Measurements from ENCODE around the gene NAALADL1.

The NAALADL1 gene, protein sequence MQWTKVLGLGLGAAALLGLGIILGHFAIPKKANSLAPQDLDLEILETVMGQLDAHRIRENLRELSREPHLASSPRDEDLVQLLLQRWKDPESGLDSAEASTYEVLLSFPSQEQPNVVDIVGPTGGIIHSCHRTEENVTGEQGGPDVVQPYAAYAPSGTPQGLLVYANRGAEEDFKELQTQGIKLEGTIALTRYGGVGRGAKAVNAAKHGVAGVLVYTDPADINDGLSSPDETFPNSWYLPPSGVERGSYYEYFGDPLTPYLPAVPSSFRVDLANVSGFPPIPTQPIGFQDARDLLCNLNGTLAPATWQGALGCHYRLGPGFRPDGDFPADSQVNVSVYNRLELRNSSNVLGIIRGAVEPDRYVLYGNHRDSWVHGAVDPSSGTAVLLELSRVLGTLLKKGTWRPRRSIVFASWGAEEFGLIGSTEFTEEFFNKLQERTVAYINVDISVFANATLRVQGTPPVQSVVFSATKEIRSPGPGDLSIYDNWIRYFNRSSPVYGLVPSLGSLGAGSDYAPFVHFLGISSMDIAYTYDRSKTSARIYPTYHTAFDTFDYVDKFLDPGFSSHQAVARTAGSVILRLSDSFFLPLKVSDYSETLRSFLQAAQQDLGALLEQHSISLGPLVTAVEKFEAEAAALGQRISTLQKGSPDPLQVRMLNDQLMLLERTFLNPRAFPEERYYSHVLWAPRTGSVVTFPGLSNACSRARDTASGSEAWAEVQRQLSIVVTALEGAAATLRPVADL

DNA sequence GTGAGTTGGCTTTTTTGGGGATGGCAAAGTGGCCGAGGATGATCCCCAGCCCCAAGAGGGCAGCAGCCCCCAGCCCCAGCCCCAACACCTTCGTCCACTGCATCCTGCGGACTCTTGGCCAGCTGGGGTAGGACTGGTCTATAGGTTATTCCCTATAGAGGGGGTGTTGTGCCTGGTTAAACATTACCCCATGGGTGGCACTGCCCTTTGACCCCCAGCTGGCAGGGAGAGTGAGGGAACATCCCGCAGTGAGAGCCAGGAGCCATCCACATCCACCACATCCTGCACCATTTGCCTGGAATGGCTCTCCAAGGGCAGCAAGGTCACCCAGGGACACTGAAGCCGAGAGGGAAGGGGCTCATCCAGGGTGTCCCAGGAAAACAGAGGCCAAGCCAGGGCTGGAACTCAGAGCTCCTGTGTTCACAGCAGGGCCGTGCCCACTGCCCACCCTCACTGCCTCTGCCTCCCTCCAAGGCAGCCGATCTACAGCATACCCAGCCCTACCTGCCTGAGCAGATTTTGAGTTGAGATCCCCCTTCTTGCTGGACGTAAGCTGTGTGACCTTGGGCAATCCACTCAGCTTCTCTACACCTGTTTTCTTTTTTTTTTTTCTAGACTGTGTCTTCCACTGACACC is at the start of gene NAALADL1:
NAALADL1 (minus strand) TSS at position 135 of the 636 bp plus-strand sequence; CDS start at position 103, 32 bp downstream.
- FAIRE-seq = no peak

DNA sequence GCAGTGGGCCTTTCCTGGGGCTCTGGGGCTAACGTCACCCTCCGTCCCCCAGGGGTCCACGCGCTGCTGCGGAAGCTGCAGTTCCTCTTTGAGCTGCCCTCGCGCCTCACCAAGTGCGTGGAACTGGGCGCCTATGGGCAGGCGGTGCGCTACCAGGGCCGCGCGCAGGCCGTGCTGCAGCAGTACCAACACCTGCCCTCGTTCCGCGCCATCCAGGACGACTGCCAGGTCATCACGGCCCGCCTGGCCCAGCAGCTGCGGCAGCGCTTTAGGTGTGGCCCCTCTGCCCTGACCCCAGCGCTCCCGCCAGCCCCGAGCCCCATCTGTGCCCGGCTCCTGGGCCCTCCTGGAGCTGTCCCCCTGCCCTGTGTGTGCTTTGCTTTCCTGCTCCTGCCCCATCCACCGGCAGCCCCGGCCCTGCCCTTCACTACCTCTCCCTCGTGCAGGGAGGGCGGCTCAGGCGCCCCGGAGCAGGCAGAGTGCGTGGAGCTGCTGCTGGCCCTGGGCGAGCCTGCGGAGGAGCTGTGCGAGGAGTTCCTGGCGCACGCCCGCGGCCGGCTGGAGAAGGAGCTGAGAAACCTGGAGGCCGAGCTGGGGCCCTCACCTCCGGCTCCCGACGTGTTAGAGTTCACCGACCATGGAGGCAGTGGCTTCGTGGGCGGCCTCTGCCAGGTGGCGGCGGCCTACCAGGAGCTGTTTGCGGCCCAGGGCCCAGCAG is 49.6 kb upstream of the NAALADL1 start:
- no peak for FAIRE-seq

DNA sequence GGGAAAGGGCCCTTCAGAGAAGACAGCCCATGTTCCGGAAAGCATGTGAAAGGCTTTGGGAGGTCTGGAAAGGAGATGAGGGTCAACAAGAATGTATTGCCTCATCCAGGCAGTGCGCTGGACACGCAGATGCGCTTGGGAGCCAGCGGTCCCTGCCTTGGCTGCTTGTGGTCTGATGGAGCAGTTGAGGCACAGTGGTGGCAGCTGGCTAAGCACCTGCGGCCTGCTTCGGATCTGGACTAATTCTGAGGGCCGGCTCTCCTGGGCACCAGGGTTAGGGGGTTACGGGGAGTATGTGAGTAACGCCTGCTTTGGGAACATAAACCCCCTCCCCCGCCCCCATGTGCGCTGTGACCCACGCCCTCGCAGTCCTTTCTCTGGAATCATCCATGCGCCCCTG is 48.7 kb upstream of the NAALADL1 start:
- FAIRE-seq = no peak

GRCh38 chr11:65104628-65105027 is 46.3 kb upstream of the NAALADL1 start:
- no peak for FAIRE-seq

- no peak for FAIRE-seq
Measured at GRCh38 chr11:65103476-65103875, 45.1 kb upstream of the NAALADL1 start.

DNA sequence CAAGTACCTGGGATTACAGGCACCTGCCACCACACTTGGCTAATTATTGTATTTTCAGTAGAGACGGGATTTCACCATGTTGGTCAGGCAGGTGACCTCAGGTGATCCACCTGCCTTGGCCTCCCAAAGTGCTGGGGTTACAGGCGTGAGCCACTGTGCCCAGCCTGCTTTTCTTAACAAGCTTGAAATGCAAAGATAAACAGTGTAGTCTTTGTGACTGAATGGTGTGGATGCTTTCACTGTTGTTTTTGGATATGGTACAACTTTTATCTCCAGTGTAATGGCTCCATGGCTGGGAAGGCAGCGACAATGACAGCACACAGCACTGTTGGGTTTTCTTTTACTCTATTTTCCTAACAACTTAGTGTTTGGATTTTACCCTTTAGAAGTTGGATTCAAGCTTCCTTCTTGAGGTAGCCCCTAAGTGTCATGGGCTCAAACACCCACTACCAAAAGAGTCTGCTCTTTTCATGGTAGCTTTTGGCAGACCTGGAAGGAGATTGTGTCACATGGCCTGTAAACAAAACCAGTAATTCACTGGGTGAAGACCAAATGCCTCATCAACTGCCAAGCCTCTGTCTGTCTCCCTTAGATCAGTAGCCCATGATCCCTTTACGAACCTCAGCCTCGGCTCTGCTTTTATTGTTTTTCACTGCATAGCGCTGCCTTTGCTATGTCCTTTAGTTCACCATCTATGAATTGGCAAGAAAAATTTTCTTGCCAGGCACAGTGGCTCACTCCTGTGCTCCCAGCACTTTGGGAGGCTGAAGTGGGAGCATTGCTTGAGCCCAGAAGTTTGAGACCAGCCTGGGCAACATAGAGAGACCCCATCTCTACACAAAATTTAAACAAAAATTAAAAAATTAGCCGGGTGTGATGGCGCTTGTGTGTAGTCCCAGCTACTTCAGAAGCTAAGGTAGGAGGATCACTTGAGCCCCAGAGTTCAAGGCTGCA is 44.1 kb upstream of the NAALADL1 start:
- no peak for FAIRE-seq

DNA sequence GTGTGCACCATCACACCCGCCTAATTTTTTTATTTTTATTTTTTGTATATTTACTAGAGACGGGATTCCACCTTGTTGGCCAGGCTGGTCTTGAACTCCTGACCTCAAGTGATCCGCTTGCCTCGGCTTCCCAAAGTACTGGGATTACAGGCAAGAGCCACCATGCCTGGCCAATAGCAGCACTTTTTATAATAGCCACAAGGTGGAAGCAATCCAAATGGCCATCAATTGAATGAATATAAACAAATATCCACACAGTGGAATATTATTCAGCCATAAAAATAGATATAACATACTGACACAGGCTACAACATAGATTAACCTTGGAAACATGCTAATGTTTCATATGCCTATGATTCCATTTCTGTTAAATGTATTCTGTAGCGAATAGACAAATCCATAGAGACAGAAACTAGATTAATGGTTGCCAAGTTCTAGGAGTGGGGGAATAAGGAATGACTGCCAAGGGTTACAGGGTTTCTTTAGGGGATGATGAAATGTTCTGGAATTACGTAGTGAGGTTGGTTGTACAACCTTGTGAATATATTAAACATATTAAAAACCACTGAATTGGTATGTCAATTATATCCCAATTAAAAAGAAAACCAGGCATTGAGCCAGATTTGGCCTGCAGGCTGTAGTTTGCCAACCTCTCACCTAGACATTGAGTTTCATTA is 42.5 kb upstream of the NAALADL1 start:
- FAIRE-seq = no peak

GRCh38 chr11:65096926-65097325 is 38.6 kb upstream of the NAALADL1 start:
- FAIRE-seq = no peak

DNA sequence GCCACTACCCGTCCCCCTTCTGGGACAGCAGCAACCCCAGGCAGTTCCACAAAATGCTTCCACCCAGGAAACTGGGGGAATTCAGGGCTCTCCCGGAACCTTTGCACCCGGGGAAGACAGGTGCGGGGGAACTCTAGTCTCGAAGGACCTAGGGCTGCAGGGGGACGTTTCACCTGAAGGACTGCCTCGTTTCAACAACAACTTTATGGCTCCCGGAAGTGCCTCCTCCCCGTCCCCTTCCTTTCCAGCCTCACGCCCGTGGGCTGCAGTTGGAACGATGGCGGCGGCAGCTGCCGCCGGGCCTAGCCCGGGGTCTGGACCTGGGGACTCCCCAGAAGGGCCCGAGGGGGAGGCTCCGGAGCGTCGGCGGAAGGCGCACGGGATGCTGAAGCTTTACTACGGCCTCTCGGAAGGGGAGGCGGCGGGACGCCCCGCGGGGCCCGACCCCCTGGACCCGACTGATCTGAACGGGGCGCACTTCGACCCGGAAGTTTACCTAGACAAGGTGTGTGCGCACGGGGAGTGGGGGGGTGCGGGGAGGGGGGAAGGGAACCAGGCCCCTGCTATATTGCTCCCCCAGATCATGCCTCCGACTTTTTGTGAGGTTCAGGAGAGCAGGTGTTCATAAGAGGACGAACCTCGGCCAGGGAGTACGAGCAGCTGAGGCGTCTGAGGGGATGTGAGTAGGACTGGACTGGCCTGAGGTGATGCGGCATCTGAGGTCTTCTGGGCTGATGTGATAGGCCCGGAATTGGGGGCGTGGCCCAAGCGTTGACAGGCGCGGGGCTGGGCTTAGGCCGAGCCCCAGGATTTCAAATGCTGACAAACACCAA is 37.8 kb upstream of the NAALADL1 start, which contains the start of gene VPS51:
VPS51 (plus strand) TSS at position 241 of the 833 bp plus-strand sequence; CDS start at position 278, 37 bp downstream.
- FAIRE-seq = no peak

GRCh38 chr11:65095427-65095826 is 37.1 kb upstream of the NAALADL1 start:
- no peak for FAIRE-seq

DNA sequence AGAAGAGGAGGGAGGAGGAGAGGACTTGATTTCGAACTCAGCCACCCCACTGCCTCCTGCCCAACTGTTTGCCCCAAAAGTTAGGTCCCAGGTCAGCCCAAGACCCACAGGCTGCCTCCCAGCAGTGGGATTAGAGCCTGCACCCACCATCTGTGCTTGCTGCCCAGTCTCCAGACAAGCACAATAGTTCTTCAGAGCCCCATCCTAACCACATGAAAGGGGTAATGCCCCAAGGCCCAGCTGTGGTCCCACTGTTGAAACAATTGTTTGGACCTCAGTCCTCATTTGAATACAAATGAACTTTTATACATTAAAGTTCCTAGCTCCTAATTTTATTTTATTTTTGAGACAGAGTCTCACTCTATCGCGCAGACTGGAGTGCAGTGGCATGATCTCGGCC is 32.3 kb upstream of the NAALADL1 start:
- FAIRE-seq = no peak

GRCh38 chr11:65089621-65090020 is 31.3 kb upstream of the NAALADL1 start:
- no peak for FAIRE-seq

DNA sequence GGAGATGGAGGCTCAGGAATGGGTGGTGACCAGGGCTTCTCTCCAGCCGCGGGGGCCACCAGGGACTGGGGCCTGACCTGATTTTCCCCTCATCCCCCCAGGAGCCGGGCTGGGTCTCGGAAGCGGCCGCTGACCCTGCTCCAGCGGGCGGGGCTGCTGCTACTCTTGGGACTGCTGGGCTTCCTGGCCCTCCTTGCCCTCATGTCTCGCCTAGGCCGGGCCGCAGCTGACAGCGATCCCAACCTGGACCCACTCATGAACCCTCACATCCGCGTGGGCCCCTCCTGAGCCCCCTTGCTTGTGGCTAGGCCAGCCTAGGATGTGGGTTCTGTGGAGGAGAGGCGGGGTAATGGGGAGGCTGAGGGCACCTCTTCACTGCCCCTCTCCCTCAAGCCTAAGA is 29.5 kb upstream of the NAALADL1 start:
- FAIRE-seq = no peak

- no peak for FAIRE-seq
Measured at GRCh38 chr11:65087216-65087615, 28.9 kb upstream of the NAALADL1 start.

GRCh38 chr11:65086809-65087208 is 28.5 kb upstream of the NAALADL1 start:
- no peak for FAIRE-seq

- FAIRE-seq = no peak
Measured at GRCh38 chr11:65085446-65085845, 27.1 kb upstream of the NAALADL1 start.

DNA sequence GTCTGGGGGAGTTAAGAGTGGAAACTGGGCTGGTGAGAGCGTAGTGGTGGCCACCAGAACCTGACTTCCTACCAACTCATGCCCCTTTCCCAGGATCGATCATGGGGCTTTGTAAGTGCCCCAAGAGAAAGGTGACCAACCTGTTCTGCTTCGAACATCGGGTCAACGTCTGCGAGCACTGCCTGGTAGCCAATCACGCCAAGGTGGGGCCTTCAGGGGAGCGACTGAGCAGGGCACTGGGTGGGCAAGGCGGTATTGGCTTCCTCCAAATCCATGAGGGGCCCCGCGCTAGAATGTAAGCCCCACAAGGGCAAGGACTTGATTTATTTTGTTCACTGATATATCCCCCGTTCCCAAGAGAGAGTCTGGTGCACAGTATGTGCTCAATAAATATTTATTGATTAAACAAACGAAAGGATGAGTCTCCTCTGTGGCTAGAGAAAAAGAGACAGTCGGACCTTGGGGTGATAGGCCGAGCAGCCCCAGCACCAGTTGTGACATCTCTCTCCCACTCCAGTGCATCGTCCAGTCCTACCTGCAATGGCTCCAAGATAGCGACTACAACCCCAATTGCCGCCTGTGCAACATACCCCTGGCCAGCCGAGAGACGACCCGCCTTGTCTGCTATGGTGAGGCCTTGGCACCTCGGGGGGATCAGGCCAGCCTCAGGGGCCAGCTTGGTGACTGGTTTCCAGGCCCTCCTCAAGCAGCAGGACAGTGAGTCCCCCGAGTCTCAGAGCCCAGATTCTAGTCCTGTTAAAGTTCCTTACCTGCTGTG is 26.4 kb upstream of the NAALADL1 start:
- no peak for FAIRE-seq

DNA sequence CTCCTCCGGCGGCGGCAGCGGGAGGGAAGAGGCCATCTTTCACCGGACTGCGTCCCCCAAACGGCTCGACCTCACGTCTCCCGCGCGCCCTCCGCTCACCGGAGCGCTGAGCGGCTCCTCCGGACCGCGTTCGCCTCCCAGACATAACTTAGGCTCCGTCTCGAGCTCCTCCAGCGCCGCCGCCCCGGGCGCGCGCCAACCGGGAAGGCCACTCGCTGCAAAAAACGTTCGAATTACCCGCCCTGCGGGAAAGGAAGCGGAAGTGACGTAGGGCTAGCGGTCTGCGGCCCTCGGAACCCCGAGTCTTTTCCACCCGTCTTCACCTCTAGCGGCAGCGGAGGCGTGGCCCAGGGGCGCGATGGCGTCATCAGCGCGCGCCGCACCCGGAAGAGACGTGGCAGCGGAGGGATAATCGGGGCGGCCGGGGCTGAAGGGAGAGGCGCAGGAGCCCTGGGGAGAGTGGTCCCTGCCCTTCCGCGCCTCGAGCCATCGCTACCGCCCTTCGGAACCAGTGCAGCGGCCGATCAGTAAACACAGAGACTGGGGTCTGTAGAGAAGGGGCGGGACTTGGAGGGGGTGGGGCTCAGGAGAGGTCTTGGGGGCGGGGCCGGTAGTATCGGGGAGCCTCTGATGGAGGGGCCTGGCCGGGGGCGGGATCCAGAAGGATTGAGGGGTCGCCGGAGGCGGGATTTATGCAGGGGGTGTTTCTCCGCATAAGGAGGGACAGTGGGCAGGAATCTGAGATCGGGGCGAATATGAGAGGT is 25.7 kb upstream of the NAALADL1 start, which contains the start of the genes CDCA5 and ZFPL1:
CDCA5 (minus strand) TSS at position 207 of the 764 bp plus-strand sequence; CDS start at position 145, 62 bp downstream.
ZFPL1 (plus strand) TSS at position 389 of the 764 bp plus-strand sequence. CDS start 477 bp downstream, outside the sequence.
- peak; percentile 83 for FAIRE-seq
